Middle frontal gyrus (tissue), 1 donor: Measurements from ENCODE around the gene SPATS2L.

Experiments
- DNase-seq: peaks from one replicate; pipeline ENCODE4 v3.0.0-alpha.2; 2015; ENCODE audit warnings: low spot score; ENCODE audit errors: extremely low spot score

SPATS2L gene

DNA sequence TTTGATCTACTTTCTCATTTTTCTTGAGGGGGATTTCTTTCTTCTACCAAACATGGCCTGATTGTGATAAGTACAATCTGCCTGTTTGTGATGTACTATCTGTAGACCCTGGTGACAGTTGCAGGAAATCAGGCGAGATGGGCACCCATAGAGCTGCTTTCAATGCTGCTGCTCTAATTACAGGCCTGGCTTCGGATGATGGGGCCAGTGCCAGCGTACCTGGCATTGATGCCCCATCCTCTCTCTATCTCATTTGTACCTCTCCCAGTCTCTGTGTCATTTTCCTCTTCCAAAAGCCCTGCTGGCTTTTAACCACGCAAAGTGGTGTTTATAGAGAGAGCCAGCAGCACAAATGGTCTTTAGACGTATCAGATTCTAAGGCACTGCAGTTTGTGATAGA, 133.5 kb downstream of the SPATS2L start:
- DNase-seq = no peak

DNA sequence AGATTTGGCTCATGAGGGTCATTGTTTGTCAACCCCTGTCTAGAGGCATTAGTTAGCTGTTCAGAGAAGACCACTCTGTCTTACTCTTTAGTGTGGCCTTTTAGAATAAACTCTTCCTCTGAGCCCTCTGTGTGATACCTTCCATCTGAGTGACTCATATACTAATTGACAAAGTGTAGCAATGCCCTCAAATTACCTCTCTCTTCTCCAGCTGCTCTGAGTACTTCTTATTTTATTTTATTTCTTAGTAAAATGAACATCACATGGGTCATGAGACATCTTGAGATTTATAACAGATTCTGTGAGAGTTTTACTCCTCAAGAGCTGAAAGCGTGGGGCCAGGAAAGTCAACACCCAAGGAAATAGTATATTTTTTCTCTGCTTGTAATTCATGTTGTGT, 136.0 kb downstream of the SPATS2L start:
- DNase-seq = no peak

DNA sequence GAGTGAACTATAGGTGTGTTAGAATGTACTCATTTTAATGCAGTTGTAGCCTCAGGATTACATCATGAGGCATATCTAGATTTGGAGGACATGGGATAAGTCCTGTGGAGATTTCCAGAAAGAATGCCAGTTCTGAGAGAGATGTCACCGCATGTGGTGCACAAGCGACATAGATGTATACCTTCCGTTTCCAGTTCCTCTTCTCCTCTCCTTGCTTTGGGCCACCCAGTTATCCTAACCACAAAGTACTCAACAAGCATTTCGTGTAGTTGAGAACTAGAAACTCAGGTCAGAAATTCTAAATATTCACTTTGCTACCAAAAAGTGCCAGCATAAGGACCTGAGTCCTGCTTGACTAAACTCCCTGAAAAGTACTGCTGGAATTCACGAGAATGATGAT, 136.9 kb downstream of the SPATS2L start:
- DNase-seq = no peak

DNA sequence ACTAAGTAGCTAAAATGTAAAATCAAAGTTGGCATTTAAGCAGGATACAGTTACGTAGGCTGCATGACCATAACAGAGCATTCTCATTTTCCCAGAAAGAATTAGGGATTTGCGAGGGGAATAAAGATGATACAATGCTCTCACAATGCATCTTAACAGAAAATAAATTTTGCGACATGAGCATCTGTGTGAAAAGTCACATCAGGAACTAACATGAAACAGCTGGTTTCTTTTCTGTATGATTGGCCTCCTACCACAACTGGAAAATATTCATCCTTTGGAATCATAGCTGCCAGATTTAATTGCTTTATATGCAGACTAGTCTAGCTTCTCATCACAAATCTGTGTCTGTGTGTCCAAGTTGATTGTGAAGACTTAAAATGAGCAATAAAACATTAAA, 137.4 kb downstream of the SPATS2L start:
- no peak for DNase-seq

DNA sequence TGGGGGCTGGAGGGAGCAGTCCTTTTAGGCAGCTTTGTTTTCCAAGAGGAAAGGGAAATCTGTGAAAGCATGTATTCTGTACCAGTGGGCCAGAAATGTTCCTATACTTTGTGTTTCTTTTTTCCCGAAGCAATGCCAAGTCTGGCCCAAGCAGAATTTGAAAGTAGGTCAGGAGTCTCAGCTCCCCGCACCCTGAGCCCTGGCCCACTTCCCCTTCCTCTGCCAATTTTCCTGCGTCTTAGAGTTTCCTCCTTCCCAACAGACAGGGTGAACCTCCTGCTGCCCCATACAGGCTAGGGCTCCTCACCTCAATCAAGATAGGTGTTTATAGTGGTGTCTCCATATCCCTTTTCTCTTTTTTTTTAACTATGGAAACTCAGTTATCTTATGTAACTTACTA, 138.0 kb downstream of the SPATS2L start:
- no peak for DNase-seq

DNA sequence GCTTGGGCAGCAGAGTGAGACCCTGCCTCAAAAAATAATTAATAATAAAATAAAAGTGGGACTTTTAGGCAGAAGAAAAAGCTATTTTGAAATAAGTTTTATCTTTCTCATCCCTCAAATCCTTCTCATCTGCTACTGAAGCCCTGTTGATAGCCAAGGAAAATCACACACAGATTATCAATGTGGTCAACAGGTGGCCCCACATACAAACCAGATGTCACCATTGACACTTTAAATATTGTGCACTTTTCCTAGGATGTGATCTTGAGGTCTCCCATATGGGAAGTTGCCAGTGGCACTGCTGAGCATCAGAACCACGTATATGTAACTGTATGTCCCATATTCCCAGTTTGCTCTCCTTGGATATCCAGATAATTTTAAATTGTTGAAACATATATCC, 138.8 kb downstream of the SPATS2L start:
- no peak for DNase-seq

DNA sequence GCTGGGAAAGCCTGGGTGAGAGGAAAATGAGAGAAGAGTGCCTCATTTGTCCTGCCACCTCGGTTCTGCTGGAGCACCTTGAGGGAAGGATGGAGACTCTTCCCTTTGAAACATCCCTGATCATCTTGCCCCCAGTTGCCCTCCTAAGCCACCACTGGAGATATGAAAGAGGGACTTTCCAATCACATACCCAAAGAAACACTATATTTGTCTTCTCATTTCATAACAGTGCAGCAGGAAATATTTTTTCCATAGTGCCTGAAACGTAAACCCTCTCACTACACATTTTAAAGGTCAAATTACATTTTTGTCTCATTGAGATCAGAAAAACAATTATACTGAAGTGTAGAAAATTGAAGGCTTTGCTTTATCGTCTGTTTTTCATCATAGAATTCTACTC, 140.1 kb downstream of the SPATS2L start:
- no peak for DNase-seq

DNA sequence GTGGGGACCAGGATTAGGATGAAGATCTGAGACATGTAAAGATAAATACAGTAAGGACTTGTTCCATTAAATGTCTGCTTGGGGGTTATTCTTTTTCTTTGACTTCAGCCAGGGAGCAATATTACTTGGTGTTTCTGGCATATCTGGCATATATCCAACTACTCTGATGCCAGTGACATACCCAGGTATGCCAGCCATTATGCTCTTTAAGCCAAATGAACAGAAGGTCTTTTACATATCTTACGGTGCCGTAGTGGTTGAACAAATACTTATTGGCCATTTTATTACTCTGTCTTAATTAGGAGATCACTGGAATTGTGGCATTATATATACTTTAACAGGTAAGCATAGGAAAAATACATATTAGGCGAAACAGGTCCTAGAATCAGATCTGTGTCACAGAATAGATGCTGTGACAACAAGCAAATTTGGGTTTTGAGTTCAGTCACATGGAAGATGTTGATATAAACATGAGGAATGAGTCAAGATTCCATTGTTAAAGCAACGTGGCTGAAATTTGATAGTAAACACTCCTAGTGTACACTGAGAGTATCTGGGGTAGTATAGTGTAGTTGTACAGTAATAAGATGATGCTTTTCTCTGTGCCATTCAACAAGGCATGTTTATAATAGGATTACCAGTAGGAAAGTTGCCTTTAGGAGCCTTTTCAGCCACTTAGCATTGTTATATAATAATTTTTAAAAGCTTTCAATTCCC, 140.8 kb downstream of the SPATS2L start:
- DNase-seq = no peak

DNA sequence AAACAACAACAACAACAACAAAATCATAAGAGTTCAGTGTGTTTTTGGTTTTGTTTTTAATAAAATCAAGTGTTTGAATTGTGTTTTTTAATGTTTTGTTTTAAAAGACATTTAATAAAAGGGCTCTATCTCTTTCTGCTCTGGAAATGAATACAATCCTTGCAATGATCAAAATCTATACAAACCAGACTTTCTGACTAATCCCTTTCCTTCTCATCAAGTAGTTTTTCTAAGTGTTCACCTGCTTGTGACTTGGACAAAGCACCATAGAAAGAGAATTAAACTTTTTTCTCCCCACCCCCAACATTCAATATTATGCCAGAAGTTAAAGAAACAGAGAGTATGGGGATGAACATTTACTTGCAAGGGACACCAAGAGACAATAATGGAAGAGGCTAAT, 142.0 kb downstream of the SPATS2L start:
- DNase-seq = no peak

DNA sequence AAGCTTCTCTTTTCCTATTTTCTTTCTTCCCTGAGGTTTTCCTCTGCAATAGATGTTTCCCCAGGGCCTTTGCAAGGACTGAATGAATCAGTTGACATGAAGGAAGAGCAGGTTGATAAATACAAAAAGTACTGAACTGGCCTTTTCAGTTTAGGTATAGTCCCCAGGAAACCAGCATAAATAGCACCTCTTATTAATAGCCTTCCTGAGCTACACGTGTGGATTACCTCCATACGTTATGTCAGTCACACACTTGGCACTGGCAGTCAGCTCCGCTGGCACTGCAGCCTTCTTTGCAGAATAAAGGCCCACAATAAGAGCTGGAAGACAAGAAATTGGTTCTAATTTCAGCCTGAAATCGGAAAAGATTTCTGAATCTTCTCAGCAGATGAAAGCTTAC, 142.7 kb downstream of the SPATS2L start:
- no peak for DNase-seq

DNA sequence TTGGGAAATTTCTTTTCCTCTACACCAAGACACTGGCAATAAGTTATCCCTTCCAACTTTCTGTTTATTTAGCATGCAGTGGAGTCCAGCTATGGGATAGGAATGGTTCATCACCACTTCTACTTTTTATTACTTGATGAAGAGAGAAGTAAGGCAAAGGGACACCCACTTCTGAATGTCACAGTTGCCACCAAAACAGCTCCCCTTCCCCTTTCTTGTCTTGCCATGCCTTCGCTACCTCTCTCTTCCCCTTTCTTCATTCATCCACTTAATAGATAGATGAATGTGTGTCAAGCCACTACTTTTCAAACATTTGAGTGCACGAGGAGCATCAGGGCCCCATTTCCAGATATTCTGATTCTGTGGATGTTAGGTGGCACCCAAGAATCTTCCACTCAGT, 143.8 kb downstream of the SPATS2L start:
- no peak for DNase-seq

DNA sequence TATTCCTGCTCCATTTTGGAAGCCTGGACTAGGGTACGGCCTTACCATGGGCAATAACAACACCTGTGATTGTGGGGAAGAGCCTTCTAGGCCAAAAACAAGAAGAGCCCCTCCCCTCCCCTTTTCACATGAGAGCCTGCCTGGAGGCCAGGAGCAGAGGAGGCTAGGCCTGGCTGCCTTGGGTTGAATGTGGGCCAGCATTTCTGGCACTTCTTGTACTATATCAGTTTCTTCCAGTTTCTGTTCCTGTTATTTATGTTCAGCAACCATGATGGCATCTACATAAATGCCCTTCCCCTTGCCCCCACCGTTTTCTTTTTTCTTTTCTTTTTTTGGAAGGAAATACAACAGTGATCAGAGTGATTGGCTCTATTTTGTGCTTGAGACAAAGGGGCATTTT, 145.0 kb downstream of the SPATS2L start:
- DNase-seq = no peak

DNA sequence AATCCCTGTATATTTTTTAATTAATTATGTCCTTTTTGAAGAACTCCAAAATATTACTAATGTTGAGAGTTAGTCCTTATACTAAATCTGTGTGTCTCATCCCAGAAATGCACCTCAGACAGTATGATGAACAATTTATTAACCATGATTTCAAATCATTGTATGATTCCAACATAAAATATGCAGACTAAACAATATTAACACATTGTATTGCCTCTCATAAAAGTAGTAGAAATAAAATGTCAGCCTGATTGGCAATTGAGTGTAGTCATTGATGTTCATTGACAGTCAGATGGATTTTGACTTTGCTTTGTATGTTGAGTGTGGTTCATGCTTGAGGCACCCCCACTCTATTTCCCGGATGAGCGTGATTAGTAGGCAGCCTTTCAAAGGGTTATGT, 145.9 kb downstream of the SPATS2L start:
- DNase-seq = no peak

DNA sequence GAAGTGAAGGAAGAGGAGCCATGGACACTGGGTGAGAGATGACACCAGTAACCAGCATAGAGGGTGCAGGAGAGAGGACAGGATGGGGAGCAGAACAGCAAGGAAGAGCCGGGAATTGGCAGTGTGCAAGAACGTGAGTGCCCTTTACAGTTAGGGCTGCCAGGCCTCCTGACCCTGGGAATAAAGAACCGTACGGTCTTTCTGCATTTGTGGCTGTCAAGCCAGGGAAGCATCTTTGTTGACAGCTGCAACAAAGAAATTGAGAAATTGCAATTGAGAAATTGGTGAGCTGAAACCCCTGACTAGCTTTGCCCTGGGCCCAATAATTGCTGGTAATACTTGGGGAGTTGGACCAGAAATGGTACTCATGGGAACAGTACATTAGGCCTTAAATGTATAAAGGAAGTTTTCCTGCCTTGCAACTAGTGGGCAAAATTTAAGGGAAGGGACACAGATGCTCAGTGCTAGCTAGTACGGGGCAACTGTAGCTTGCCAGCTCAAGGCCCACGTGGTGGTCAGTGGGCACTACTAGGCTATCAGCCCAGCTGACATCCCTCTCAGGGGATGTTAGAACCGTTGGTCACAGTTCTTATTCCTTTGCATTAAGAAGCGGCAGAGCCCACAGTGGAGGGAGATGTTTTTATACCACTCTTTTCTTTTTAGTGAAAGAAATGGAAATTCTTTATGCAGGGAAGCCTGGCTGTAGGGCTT, 146.8 kb downstream of the SPATS2L start:
- DNase-seq = no peak

DNA sequence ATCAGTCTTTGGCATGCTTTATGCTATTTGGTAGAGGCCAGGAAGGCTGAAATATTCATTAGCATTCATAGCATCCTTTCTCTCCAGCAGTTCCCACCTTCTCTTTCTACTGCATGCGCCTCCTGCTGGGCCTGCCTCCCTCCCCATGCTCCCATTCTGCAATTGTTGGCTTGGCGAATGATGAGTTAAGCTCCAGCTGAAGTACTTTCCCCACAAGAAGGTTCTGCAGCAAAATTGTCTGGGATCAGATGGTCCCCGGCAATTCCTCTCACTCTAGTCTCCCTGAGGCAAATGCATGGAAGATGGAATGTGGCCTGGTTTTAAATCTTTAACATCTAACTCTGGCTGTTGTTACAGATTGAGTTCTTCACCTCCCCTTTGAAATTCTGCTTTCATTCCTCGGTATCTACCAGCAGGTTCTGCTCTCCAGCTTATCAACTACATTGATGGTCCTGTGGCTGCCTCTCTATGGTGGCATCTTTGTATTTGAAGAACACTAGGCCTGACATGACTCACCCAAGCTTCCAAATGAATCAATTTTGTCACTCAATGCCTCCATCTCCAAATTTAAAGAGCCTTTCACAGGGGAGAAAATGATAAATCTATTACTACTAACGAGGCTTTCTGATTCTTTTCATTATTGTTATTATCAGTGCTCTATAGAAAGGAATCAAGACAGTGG, 147.5 kb downstream of the SPATS2L start:
- DNase-seq = no peak

DNA sequence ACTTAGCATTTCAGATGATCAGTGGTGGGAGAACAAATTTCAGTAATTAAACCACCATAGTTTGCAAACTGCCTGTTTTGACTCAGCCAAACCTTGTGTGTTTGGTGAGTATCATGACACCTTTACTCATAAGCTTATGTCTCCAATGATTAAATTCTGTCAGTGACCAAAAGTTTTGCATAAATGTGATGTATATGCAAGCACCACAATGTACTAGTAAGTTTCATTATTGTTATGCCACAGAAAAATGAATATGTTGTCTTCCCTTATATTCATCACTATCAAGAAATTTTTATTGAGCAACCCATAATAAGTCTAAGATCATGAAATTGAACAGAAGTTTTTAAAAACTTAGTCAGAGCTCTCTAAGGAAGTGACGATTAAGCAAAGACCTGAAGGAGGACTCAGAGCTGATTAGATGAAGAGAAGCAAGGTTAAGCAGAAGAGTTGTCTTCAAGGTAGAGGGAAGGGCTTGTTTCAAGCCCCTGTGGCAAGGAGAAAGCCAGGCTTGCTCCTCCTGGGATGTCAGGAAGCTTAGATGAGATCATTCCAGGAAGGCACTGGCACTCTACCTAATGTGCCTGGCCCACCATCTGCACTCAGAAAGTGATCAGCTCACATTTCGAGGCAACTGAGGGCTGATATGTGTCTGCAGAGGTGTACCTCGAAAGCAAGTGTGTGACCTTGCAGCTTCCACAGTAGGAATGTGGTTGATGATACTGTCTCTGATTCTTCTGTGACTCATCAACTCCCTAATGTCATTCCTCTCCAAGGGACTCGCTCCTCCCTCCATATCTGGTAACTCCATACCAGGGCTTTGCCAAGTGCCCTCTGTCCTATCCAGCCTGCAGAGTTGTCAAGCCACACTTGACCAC, 148.7 kb downstream of the SPATS2L start:
- no peak for DNase-seq

DNA sequence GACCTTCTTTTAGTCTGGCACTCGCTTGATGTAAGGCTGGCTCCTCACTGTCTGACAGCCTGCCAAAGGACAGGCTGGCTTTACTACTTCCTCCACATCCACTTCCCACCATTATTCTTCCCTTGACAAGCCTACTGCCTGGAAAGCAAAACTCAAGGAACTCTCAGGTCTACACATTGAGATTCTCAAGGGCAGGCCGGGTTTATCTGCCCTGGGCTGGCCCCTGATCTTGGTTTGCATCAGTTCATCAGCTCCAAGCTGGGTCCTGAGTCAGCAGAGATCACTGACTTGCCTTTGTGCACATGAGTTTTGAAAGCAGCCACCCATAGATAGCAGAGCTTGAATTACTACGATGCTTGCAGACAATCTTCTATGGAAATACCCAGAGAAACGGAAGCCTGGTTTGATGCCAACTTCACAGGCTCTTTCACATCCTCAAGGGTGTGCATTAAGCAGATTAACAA, 149.5 kb downstream of the SPATS2L start:
- no peak for DNase-seq

DNA sequence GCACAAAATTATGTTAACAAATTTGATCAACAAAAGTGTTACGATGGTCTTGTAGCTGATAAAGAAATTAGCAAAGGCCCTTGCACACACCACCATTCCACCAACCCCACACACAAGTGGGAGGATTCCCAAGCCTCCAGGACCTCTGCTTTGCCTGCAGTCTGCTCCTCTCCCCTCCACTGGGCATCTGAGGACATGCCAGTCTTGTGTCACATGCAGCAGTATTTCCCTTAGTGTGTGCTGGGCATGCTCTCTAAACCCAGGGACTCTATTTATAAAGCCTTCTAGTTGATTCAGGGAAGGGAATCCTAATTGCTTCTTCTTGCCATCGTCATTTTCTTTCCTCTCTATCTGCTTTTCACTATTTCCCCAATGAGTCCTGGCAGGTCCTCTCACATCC, 150.1 kb downstream of the SPATS2L start:
- DNase-seq = no peak

DNA sequence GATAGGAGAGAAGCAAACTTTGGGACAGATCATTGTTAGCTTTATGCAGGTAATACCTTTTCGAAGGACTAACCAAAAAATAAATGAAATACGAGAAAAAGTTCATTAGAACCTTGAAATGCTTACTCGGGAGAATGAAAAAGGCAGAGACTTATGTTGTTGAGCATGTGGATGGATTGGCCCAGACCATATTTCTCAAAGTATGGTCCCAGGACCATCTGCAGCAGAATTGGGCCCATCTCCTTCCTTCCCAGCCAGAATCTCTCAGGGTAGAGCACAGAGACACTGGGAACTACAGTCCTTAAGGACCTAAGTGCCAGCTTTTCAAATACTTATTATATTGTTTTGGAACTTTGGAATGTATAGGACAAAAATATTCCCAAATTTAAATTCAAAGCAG, 152.6 kb downstream of the SPATS2L start:
- DNase-seq = no peak

DNA sequence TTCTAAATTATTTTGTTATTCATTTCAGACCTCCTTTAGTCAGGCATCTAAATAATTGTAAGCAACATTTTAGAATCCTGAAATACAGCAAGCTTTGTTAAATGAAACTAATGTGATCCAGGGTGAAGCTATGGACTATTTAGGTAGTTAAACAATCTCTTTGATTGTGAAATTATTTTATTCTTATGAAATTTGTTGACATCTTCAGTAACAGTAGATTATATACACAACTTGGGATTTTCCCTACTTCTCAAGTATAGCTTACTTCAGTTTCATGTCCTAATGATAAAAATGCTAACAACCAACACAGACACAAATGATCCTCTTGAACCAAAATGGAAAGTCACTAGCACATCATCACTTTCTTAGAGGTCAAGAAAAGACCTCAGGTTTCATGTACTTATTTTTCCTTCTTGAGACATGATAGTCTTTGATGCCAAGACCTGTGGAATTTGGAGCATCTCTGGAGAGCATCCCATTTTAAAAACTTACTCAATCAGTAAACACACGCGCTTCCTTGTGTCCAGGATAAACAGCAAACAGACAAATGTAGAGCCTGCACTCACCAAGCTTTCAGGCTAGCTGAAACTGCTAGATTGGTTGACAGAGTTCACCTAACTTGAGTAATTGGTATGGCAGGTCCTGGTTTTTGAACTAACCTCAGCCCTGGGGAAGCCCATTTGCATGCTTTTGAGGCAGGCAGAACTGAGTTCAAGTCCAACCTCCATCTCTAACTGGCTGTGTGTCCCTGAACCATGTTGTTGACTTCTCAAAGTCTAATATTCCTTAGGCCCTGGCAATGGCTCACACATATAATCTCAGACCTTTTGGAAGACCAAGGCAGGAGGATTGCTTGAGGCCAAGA, 155.6 kb downstream of the SPATS2L start:
- DNase-seq = no peak

DNA sequence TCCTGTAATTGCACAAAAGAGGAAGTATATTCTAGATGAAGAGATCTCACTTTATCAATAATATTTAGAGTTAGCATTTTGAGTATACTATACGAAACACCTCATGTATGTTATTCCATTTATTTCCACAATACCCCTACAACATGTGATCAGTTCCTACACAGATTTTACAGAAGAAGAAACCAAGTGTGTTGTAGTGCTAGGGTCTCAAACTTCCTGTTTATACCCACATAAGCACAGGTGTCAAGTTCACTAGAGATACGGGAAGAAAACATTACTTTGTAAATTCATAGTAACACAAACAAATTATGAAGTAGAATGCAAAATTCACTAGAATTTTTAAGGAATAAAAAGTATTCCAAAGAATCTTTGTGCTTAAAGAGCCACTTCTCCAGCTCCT, 157.0 kb downstream of the SPATS2L start:
- DNase-seq = no peak
